Measurements from ENCODE around the gene DOCK2.

The DOCK2 gene

GRCh38 chr5:170046241-170046640, 409.2 kb downstream of the DOCK2 start:
- in situ Hi-C loops (cut with MboI; ENCODE audit: low sequenced_read_pairs, unreplicated experiment) = no loop called here
- TF ChIP-seq, protein P1, sequence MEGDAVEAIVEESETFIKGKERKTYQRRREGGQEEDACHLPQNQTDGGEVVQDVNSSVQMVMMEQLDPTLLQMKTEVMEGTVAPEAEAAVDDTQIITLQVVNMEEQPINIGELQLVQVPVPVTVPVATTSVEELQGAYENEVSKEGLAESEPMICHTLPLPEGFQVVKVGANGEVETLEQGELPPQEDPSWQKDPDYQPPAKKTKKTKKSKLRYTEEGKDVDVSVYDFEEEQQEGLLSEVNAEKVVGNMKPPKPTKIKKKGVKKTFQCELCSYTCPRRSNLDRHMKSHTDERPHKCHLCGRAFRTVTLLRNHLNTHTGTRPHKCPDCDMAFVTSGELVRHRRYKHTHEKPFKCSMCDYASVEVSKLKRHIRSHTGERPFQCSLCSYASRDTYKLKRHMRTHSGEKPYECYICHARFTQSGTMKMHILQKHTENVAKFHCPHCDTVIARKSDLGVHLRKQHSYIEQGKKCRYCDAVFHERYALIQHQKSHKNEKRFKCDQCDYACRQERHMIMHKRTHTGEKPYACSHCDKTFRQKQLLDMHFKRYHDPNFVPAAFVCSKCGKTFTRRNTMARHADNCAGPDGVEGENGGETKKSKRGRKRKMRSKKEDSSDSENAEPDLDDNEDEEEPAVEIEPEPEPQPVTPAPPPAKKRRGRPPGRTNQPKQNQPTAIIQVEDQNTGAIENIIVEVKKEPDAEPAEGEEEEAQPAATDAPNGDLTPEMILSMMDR (IDR thresholded peaks at IDR 0.05; ENCODE audit: borderline replicate concordance, control extremely low read depth, extremely low read depth, insufficient read depth, missing control alignments) = no peak
- no peak for DNase-seq (ENCODE audit: low spot score)

GRCh38 chr5:170049713-170050112, 412.6 kb downstream of the DOCK2 start:
- in situ Hi-C loops (cut with MboI; ENCODE audit: low sequenced_read_pairs, unreplicated experiment) = no loop called here
- DNase-seq (ENCODE audit: low spot score) = no peak
- TF ChIP-seq, protein P1 (IDR thresholded peaks at IDR 0.05; ENCODE audit: borderline replicate concordance, control extremely low read depth, extremely low read depth, insufficient read depth, missing control alignments) = no peak

GRCh38 chr5:170053896-170054295, 416.8 kb downstream of the DOCK2 start:
- in situ Hi-C loops (cut with MboI; ENCODE audit: low sequenced_read_pairs, unreplicated experiment) = no loop called here
- DNase-seq (ENCODE audit: low spot score) = no peak
- TF ChIP-seq, protein P1 (IDR thresholded peaks at IDR 0.05; ENCODE audit: borderline replicate concordance, control extremely low read depth, extremely low read depth, insufficient read depth, missing control alignments) = no peak

- no peak for DNase-seq (ENCODE audit: low spot score)
- in situ Hi-C loops (cut with MboI; ENCODE audit: low sequenced_read_pairs, unreplicated experiment) = no loop called here
- TF ChIP-seq, protein P1 (IDR thresholded peaks at IDR 0.05; ENCODE audit: borderline replicate concordance, control extremely low read depth, extremely low read depth, insufficient read depth, missing control alignments) = no peak
Observed at GRCh38 chr5:170055606-170056005, 418.5 kb downstream of the DOCK2 start.

DNA sequence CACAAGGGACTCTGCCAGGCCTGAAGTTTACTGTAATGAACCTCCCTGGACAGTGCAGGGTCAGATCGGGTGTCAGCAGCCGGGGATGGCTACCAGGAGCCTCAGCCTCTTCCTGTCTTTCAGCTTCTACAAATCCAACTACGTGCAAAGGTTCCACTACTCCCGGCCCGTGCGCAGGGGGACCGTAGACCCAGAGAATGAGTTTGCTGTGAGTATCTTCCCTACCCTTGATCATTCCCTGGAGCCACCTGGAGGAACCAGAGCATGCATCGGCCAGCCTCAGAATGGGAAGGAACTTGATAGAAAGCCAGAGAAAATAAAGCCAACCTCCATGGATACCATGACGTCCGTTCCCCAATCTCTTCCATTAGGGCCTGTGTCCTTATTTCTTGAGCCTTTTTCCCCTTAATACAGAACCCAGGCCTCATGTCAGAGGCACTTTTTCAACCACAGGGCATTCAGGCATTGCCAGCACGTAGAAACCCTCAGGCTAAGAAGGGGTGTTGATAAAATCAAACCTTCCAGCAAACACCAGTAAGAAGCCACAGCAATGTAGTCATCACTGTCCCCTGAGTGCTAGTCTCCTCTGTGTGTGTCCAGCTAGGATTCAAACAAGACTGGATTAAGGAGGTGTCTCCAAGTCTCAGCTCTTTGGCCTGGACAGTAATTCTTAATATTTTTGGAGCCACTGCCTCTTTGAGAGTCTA, 419.6 kb downstream of the DOCK2 start:
- DNase-seq (ENCODE audit: low spot score) = no peak
- TF ChIP-seq, protein P1 (IDR thresholded peaks at IDR 0.05; ENCODE audit: borderline replicate concordance, control extremely low read depth, extremely low read depth, insufficient read depth, missing control alignments) = no peak
- in situ Hi-C loops (cut with MboI; ENCODE audit: low sequenced_read_pairs, unreplicated experiment) = no loop called here

- DNase-seq (ENCODE audit: low spot score) = no peak
- in situ Hi-C loops (cut with MboI; ENCODE audit: low sequenced_read_pairs, unreplicated experiment) = no loop called here
- TF ChIP-seq, protein P1 (IDR thresholded peaks at IDR 0.05; ENCODE audit: borderline replicate concordance, control extremely low read depth, extremely low read depth, insufficient read depth, missing control alignments) = no peak
Observed at GRCh38 chr5:170057311-170057710, 420.2 kb downstream of the DOCK2 start.

Measured in GM13976 (cell line).